ACHN (cell line): Measurements from ENCODE around the gene DSC1.

Experiments
- DNase-seq: peaks from one replicate; pipeline ENCODE4 v3.0.0-alpha.2; 2015
- in situ Hi-C: cut with HindIII; loops from 2 replicates; pipeline ENCODE4 v1.10.0; 2017; ENCODE audit warnings: low sequenced_read_pairs, low pct_ligation_motif_present, low pct_unique_long_range_greater_than_20kb

The DSC1 gene, protein sequence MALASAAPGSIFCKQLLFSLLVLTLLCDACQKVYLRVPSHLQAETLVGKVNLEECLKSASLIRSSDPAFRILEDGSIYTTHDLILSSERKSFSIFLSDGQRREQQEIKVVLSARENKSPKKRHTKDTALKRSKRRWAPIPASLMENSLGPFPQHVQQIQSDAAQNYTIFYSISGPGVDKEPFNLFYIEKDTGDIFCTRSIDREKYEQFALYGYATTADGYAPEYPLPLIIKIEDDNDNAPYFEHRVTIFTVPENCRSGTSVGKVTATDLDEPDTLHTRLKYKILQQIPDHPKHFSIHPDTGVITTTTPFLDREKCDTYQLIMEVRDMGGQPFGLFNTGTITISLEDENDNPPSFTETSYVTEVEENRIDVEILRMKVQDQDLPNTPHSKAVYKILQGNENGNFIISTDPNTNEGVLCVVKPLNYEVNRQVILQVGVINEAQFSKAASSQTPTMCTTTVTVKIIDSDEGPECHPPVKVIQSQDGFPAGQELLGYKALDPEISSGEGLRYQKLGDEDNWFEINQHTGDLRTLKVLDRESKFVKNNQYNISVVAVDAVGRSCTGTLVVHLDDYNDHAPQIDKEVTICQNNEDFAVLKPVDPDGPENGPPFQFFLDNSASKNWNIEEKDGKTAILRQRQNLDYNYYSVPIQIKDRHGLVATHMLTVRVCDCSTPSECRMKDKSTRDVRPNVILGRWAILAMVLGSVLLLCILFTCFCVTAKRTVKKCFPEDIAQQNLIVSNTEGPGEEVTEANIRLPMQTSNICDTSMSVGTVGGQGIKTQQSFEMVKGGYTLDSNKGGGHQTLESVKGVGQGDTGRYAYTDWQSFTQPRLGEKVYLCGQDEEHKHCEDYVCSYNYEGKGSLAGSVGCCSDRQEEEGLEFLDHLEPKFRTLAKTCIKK

GRCh38 chr18:31162825-31163435 lies at the start of gene DSC1:
Gene DSC1 (minus strand): TSS chr18:31162856. CDS start chr18:31162594, 262 bp downstream.
- in situ Hi-C loops: no loop called here

GRCh38 chr18:31211047-31211446 lies 48.4 kb upstream of the DSC1 start:
- in situ Hi-C loops: no loop called here
- DNase-seq: no peak

More at GRCh38 chr18:31162825-31163435, at the start of gene DSC1:
- DNase-seq: no peak

DNA sequence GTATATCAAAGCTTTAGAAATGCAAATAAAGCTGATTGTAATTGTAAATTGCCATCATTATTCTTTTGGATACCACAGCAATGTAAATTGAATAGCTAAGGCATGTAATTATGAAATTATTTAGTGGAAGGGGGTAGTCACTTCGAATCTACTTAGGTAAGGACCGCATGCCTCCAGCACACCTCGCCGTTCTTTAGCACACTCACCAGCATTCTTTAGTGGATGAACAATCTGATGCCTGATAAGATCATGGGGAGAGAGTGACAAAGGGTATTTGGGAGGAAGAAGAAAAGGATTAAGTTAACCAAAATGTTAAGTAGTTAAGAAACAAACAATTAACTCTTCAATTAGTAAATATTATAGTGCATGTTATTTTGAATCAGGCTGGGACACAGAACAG lies 46.4 kb upstream of the DSC1 start:
- in situ Hi-C loops: no loop called here
- no peak for DNase-seq

DNA sequence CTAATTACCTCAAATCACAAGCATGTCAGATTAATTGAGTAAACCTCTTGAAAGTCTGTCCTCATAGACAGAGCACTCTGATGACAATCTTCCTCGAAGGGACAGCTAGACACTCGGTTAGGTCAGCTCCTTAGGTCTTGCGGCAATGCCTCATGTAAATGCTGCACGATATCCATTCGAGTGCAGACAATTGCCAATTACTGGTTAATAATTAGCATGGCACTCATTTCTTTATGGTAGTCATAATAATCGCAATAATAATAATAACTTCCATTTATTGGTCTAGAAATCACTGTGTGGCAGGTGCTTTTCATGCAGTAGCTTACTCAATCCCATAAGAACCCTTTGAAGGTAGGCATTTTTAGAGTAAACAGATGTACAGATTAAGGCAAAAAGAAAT lies 44.7 kb upstream of the DSC1 start:
- DNase-seq: no peak
- in situ Hi-C loops: no loop called here

DNA sequence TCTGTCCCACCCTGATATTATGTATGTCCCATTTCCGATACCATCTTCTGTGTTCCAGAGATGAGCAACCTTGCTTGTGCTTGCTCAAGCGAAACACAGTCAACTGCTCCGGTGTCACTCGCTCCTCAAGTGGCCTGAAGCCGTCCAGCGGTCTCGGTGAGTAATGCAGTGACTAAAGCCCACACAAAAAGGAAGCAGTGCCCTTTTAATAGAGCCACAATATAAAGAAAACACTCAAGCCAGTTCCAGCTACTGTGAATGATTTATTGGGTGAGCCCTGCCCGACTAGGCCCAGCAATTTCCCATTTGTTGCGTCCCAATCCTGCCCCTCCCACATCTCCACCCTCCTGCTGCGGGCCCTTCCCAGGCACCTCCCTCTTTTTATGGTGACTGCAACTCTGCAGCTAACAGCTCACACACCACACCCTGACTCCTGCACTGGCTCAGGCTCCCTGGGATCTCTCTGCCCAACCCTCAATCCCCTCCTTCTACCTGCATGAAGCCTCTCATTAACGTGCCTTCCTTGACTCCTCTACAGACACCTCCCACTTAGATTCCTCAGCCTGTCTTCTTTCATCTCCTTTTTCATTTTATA lies 44.2 kb upstream of the DSC1 start:
- DNase-seq: peak; percentile 89
- in situ Hi-C loops: no loop called here

GRCh38 chr18:31206071-31206470 lies 43.4 kb upstream of the DSC1 start:
- in situ Hi-C loops: no loop called here

DNA sequence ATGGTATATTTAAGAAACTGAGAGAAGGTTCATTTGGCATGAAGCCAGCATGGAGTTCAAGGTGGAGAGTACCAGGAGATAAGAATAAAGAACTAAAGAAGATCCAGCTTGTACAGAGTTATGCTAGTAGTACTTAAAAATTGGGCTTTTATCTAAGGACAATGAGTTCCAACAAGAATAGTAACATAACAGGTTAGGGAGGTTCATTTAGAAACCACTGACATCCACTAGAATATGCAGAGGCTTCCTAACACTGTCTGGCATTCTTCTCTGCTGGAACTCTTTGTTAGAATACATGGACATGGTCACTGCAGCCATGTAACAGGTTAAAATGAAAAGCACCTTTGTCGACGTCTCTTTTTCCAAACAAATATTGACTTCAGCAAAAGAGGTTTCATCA lies 42.6 kb upstream of the DSC1 start:
- DNase-seq: no peak
- in situ Hi-C loops: no loop called here

More at GRCh38 chr18:31206071-31206470, 43.4 kb upstream of the DSC1 start:
- no peak for DNase-seq

- DNase-seq: no peak
- in situ Hi-C loops: no loop called here
Measured at GRCh38 chr18:31204833-31205232, 42.2 kb upstream of the DSC1 start.

GRCh38 chr18:31204166-31204565 lies 41.5 kb upstream of the DSC1 start:
- in situ Hi-C loops: no loop called here
- no peak for DNase-seq

- in situ Hi-C loops: no loop called here
- no peak for DNase-seq
Measured at GRCh38 chr18:31203794-31204148, 41.1 kb upstream of the DSC1 start.

- no peak for DNase-seq
- in situ Hi-C loops: no loop called here
Measured at GRCh38 chr18:31203096-31203793, 40.6 kb upstream of the DSC1 start.

DNA sequence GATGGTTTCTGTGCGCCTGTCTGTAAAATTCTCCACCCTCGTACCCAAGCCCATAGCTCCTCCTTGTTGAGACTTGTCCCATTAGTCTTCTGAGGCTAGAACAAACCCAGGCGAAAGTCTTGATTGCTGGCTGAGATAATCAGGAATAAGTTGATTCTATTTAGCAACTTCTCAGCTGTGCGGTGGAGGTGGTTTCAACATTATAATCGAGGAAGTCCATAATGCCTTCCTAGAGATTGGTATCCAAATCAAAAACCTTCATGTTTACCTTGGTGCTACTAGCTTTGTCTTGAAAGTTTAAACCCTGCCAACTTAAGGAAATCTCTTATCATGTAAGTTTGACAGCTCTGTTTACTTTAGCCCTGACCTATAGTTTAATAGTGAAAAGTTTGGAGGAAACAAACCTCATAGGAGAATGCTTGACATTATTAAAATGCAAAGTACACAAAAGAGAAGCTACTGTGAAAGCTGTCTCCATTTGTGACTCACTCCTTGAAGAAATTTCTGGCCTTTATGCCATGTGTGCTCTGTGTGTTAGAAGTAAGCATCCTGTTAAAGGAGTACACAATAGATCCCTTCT lies 36.6 kb upstream of the DSC1 start:
- in situ Hi-C loops: no loop called here
- DNase-seq: no peak

- in situ Hi-C loops: no loop called here
- DNase-seq: no peak
Measured at GRCh38 chr18:31197676-31198075, 35.0 kb upstream of the DSC1 start.

DNA sequence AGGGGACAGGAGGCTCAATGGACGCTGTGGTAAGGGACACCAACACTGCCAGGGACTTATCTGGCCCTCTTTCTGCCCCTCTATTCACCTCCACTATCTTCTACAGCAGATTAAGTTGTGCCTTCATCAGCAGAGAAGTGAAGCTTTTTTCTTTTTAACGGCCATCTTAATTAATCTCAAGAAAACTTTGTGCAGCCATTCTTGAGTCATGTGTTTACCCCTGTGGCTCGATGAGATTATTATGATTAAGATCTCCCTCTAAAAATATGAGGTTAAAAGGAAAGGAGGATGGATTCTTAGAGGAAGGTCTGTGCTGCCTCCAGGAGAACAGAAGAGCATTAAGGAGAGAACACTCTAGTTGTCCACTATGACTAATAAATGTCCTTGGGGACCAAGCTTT lies 32.4 kb upstream of the DSC1 start:
- DNase-seq: no peak
- in situ Hi-C loops: no loop called here

GRCh38 chr18:31192086-31192776 lies 29.6 kb upstream of the DSC1 start:
- no peak for DNase-seq
- in situ Hi-C loops: no loop called here

DNA sequence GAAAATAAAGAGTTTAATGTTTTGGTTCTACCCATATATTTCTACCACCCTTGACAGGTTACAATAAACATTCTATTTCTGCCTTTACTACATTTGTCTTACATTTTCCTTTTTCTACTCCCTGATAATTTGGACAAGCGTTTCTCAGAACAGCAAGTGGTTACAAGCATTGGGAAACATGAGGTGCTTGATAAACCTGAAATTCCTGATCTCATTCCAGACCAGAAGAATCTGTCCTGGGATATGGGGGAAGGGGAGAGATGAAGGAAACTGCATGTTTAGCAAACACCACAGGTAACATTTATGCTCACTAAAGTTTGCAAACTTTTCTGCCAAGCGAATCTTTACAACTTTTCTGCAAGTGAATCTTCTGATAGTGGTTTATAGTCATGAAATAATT lies 28.3 kb upstream of the DSC1 start:
- in situ Hi-C loops: no loop called here
- no peak for DNase-seq

DNA sequence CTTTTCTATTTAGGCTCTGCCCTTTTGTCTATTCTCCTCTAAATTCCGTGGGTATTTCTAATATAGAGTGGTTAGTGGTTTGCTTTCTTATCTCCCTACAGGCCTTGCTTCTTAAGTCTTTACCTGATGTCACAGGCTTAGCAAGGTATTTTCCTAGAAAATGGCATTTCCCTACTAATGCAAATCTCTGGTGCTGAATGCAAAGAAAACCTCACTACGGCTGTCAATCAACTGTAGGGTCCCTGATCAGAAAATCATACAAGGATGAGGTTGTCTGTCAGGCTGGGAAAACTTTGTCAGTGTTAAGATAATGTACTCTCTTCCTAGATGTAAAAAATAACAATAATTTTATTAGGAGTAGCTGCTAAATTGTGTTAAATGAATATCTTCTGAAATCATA lies 27.1 kb upstream of the DSC1 start:
- DNase-seq: no peak
- in situ Hi-C loops: no loop called here
